Activated CD4-positive, CD25-positive, alpha-beta regulatory T cell (primary cell): Measurements from ENCODE around the gene KLK6.
"Not testable (repeated sequence)": the region's sequence is repeated elsewhere in the genome, so short reads cannot be mapped to it uniquely, and the experiment has no call there.

Experiments used
- DNase-seq, 4 experiments: peaks; one replicate each; lab custom pipeline; 2025; lab: John Stamatoyannopoulos, UW

KLK6 gene

DNA sequence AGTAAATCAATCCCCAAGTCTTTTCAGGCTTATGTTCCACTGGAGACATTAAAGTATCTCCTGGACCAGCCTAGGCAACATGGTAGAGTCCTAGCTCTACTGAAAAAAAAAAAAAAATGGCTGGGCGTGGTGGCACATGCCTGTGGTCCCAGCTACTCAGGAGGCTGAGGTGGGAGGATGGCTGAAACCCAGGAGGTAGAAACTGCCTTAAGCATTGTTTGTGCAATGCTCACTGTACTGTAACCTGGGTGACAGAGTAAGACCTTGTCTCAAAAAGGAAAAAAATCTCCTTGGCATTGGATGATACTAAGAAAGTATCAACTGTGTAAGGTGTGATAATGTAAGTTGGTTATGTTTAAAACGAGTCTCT lies 23.3 kb upstream of the KLK6 start:
- no peak for DNase-seq

DNA sequence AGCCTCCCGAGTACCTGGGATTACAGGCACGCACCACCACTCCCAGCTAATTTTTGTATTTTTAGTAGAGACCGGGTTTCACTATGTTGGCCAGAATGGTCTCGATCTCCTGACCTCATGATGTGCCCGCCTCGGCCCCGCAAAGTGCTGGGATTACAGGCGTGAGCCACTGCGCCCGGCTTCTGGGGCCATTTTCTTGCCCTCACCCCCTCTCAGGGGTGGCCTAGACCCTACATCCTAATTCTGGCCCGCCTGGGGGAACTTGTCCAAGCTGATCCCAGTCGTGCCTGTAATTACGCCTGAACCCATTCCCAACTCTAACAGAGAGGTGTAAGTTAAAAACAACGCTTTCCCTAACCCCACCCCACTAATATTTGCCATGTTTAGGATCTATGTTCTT lies 15.0 kb upstream of the KLK6 start:
- DNase-seq, result not testable (repeated sequence)

DNA sequence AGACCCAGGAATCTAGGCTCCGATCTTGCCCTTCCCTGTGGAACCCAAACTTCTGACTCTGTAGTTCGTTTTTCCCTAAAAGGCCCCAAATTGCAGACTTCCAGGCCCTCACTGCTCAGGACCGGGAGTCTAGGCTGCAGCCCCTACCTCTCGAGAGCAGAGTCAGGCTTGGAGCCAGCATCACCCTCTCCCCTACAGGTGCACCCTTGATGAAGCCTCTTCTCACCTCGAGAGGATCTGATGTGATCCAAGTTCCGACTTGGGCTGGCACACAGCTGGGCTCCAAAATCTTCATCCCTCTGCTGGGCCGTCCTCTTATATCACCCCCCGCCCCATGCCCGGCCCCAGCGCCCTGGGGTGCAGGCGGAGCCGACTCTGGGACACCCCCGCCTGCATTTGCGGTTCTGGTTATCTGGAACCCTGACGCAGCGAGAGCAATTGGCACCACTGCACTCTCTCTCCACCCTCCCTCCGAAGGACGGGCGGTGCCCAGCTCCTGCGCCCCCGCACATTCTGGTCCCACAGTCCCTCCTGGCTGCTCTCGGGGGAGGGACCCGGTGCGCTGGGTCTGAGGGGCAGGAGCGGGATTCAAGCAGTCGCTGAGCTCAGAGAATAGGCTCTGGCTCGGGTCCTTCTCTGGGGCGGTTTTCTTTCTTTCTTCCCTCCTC lies 14.4 kb upstream of the KLK6 start, which contains the start of gene KLK7:
Gene KLK7 (minus strand): TSS at position 293 of the 668 bp plus-strand sequence. CDS start 1,518 bp downstream, outside the sequence.
- no peak for DNase-seq

DNA sequence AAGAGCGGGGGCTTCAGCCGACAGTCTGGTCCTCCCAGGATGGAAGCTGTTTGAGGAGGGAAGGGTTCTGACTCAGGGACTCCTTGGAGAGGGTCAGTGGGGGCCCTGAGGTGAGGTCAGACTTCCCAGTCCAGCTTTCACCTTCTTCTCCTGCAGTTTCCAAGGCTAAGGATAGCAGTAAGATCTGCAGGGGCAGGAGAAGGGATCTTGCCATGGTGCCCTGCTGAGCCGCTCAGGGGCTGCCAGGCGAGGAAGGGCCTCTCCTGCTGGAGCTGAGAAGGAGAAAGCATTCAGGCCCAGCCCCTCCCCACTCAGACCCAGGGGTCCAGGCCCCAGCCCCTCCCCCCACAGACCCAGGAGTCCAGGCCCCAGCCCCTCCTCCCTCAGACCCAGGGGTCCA lies 12.8 kb upstream of the KLK6 start:
- no peak for DNase-seq

DNA sequence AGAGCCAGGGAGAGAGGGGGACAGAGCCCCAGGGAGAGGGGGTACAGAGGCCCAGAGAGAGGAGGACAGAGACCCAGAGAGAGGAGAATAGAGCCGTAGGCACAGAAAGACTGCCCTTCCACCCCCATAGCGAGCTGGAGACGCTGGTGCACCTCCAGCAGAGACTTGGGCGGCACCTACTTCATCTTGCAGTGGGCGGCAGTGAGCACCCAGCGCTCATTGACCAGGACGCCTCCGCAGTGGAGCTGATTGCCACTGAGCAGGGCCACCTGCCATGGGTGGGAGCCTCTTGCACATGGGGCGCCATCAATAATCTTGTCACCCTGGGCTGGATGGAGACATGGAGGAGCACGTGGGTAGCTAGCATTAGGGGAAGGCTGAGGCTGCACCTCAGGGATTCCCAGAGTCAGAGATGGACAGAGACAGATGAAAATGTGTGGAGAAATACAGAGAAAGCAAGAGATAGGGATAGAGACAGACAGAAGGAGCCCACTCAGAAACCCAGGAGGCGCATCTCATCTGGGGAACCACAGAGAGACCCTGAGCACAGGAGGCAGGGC lies 12.3 kb upstream of the KLK6 start:
- DNase-seq, result no peak

DNA sequence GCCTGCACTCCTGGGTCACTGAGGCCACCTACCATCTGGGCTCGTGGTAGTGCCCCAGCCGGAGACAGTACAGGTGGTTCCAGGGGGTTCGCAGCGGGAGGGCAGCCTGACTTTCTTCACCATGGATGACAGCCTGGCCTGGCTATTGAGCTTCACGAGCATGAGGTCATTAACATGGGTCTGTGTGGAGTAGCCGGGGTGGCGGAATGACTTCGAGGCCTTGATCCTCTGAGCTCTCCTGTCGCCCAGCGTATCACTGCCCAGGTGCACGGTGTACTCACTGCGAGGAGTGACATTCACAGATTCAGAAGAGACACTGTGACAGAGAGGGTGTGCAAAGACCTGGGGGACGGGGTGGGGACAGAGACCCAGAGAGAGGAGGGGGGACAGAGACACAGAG lies 10.8 kb upstream of the KLK6 start:
- no peak for DNase-seq

DNA sequence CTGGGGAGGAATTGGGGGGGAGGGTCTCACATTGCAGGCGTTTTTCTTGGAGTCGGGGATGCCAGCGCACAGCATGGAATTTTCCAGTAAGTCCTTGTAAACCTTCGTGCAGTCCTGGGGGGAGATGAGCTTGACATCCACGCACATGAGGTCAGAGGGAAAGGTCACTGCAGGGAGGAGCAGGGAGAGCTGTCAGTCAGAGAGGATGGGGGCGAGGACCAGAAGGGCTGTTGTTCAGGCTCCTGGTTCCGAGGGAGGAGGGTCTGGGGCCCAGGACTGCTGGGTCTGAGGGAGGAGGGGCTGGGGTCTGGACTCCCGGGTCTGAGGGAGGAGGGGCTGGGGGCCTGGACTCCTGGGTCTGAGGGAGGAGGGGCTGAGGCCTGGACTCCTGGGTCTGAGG lies 10.4 kb upstream of the KLK6 start:
- no peak for DNase-seq

DNA sequence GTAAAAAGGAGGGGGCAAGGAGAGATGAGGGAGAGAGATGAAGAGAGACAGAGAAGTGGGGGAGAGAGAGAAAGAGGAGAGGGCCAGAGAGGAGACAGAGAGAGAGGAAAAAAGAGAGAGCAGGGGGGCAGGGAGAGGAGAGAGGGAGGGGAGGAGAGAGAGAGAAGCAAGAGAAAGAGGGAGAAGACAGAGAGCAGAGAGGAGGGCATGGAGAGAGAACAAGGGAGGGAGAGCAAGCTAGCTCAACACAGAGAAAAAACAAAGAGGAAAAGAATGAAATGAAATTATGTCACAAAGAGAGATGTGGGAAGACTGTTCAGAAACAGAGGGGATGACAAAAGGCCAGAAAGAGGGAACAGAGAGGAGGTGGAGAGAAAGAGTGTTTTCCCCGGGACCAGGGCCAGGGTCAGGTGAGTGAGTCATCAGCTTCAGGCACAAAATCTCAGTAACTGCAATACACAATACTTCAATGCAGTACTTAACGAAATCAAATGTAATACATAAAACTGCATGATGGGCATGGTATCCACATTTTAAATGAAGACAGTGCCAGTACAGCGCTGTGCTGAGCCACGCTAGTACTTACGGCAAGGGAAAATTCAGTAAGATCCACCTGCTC lies 9.5 kb upstream of the KLK6 start:
- DNase-seq, result no peak

DNA sequence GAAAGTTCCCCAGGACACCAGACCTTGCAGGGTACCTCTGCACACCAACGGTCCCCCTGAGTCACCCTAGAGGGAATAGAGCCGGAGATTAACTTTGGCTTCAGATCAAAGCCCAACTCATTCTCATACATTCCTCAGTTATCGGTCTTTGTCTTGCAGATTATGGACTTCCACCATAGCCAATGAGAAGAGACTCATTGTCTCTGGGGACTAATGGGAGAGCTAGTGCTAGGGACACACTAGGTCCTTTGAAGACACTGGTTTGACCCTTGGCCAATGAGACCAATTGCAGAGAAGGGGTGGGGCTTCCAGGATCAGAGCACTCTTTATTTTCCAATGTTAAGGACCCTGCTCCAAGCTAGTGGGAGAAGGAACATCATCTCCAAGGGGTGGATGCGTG lies 8.2 kb upstream of the KLK6 start:
- no peak for DNase-seq

DNA sequence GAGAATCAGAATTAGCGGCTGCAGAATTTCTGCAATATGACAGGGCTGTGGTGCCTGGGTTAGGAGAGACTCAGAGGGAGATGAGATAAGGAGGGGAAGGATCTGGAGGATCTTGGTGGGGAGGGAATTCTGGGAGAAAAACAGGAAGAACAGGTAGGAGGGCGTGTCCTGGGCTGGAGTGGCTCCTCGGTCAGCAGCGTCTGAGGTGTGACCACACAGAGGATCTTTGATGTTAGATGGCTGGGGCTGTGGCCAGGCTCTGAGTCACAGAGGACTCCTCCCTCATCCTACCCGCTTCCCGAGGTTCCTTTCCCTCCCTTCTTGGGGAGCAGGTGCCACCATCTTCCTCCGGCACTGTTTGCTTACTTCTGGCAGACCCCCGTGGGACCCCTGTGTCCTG lies 6.4 kb upstream of the KLK6 start:
- no peak for DNase-seq

DNA sequence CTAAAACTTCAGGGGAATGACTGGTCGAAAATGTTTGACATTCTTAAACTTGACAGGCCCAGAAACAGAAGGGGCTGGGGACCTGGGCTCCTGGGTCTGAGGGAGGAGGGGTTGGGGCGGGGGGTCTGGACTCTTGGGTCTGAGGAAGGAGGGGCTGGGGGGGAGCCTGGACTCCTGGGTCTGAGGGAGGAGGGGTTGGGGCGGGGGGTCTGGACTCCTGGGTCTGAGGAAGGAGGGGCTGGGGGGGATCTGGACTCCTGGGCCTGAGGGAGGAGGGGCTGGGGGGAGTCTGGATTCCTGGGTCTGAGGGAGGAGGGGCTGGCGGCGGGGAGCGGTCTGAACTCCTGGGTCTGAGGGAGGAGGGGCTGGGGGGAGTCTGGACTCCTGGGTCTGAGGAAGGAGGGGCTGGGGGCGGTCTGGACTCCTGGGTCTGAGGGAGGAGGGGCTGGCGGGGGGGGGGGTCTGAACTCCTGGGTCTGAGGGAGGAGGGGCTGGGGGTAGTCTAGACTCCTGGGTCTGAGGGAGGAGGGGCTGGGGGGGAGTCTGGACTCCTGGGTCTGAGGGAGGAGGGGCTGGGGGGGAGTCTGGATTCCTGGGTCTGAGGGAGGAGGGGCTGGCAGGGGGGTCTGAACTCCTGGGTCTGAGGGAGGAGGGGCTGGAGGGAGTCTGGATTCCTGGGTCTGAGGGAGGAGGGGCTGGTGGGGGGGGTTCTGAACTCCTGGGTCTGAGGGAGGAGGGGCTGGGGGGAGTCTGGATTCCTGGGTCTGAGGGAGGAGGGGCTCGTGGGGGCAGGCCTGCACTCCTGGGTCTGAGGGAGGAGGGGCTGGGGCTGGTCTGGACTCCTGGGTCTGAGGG lies 5.5 kb upstream of the KLK6 start:
- DNase-seq, result no peak

DNA sequence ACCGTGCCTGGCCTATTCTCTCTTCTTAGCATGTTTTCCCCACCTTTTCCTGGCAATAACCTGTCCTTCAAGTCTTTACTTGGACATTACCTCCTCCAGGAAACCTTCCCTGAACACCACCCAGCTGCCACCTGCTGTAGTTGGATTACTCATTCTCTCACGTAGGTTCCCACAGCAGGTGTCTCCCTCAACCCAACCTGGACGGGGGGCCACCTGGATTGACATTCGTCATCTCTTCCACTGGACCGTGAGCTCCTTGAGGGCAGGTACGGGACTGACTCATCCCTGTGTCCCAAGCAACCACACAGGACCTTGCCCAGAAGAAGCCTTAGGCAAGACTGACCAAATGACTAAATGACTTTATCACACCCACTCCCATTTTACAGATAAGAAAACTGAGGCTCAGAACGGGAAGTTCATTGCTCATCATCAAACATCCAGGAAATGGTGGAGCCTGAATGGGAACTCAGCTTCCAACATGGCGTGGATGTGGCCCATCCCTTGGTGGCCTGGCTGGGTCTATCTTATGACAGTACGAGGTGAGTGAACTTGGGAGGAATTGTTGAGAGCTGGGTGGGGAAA lies 3.5 kb upstream of the KLK6 start:
- no peak for DNase-seq

DNA sequence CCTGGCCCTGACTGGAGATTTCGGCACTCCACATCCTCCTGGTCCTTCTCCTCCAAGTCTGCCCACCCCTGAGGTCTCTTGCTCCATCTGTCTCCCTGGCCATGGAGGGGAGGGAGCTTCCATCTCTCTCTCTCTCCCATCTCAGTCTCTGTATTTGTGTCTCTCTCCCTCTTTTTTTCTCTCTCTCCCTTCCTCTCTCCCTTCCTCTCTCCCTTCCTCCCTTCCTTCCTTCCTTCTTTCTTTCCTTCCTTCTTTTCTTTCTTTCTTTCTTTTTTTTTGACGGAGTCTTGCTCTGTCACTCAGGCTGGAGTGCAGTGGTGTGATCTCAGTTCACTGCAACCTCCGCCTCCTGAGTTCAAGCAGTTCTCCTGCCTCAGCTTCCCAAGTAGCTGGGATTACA lies 419 bp upstream of the KLK6 start:
- not testable (repeated sequence) for DNase-seq

DNA sequence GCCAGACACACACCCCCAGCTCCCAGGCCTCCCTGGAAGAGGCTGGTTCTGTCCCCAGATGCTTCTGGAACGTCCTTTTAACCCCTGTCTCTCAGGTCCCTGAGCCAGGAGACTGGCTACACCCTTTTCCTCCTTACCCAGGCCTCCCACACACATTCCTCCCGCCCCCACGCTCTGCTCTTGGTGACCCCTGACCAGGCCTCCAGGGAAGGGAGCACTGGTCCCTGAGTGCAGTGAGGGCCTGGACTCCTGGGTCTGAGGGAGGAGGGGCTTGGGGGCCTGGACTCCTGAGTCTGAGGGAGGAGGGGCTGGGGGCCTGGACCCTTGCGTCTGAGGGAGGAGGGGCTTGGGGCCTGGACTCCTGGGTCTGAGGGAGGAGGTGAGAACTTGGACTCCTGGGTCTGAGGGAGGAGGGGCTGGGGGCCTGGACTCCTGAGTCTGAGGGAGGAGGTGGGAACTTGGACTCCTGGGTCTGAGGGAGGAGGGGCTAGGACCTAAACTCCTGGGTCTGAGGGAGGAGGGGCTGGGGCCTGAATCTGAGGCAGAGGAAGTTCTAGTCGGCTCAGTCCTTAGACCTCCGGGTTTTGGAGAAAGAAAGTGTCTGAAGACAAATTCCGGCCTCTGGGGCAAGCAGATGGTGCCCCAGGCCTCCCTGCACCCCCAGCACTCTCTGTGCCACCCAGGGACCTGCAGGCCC lies 527 bp downstream of the KLK6 start:
- no peak for DNase-seq

DNA sequence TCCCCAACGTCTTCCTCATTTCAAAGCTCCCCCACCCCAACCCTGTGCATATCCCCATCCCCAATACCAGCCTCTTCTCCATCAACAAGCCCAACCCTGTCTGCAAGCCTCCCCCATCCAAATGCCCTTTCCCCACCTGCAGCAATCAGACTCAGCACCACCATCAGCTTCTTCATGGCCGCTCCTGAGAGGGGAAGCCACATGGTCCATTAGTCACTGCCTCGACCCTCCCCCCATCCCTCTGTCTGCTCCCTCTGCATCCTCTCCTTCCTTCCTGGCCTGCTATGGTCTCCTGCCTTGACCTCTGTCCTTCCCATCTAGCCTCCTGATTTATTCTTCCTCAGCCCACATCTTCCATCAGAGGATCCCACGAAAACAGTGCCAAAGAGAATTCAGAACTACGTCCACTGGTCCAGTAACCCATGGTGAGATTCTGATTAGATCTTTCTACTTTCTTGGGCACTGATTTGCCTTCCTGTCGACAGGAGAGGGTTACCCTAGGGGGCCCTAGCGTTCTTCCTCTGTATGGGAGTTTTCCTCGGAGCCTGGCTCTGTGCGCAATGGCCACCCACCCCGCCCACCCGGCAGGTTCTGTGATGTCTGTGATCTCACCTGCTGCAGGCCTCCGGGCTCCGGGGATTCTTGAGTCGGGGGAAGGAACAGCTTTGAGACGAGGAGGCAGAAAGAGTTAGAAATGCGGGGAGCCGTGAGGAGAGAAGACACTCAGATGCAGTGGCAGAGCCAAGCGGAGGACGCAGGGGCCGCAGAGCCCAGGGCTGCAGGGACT lies 1.3 kb downstream of the KLK6 start:
- no peak for DNase-seq

DNA sequence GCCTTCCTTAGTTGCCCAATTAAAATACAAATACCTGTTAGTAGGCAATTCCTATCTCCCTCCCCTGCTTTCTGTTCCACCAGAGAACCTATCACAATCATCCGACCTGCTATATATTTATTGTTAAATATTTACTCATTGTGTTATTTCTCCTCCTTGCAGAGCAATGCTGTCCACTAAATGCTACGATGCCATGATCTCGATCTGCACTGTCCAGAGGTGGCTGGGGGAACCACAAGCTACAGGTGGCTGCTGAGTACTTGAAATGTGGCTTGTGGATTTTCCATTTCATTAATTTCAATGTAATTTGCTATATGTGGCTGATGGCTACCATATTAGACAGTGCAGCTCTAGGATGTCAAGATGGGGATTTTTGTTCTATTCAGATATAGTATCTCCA lies 5.1 kb downstream of the KLK6 start:
- no peak for DNase-seq

DNA sequence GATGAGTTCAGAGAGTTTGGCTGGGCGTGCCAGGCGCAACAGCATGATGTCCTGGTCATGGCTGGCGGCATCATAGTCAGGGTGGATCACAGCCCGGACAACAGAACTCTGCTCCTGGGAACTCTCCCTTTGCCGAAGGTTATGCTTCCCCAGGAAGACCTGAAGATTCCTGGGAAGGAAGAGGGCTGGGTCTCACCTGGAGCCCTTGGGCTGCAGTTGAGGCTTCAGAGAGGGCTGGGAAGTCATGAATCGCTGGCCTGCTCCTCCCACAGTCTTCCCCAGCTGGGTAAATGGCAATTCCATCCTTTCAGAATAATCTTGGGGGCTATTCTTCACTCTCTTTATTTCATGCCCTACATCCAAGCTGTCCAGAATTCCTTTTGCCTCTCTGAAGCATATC lies 6.0 kb downstream of the KLK6 start:
- no peak for DNase-seq

DNA sequence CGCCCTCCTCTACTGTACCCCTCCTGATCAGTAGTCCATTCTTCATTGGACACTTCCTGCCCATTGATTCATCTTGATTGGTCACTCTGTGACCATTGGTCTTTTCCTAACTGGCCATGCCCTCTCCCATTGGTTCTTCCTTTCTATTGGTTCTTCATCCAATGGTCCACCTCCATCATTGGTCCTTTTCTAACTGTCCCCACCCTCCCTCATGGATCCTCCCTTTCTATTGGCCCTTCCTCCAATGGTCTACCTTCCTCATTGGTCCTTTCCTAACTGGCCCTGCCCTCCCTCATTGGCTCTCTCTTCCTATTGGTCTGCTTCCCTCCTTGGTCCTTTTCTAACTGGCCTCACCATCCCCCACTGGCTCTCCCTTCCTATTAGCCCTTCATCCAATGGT lies 7.1 kb downstream of the KLK6 start:
- DNase-seq, result no peak

DNA sequence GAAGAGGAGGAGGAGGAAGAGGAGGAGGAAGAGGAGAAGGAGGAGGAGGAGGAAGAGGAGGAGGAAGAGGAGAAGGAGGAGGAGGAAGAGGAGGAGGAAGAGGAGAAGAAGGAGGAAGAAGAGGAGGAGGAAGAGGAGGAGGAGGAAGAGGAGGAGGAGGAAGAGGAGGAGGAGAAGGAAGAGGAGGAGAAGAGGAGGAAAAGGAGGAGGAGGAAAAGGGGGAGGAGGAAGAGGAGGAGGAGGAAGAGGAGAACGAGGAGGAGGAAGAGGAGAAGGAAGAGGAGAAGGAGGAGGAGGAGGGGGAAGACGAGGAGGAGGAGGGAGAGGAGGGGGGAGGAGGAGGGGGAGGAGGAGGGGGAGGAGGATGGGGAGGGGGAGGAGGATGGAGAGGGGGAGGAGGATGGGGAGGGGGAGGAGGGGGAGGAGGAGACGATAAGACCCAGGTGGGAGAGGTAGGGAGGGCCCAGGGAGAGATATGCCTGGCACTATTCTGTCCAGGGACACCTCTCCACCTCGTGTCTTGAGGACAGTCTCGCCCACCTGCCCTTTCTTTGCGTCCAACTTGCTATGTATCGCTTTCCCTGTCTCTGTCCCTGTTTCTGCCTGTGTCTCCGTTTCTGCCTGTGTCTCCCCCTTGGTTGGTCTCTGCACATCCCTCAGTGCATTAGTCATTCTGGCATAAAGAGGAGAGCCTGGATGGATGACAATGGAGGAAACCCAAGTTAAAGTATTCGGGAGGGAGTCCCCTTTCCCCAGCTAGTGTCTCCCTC lies 9.5 kb downstream of the KLK6 start:
- no peak for DNase-seq

DNA sequence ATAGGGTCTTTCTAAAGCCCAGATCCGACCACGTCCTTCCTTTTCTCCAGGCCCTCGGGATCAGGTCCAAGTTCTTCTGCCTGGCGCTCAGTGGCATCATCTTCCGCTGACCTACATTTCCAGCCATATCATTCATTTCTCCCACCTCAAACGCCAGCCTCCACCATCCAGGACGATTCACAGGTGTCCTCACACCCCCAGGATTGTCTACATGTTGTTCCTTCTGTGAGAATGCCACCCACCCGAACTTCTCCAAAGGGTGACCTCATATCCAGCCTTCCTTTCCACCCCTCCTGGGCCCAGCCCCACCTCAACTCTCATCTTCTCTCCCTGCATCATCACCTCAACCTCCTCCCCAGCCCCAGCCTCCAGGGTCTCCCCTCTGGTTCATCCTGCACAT lies 11.8 kb downstream of the KLK6 start:
- no peak for DNase-seq
